Posterior vena cava (tissue), 2 donors: ENCODE data around the gene PDP2. TPM values are rescaled to one million over a fixed set of nuclear protein-coding genes. Genes with fewer than 3 reads are reported as not detected.

ENCODE experiments used
- DNase-seq: peaks from one replicate; pipeline ENCODE4 v3.0.0-alpha.2; 2020; ENCODE audit warnings: low spot score
- intact Hi-C, 2 donors: fragments of 100-400 bp; cut with DNase I; formaldehyde crosslinking; loops; one replicate each; pipeline versions ENCODE4 v1.14.1 to v1.14.2; 2022 to 2023
- long read RNA-seq, 2 donors: library from polyadenylated mRNA; unstranded; transcript quantifications; one replicate each; pipeline ENCODE4 v2.0.0, GENCODE V29; 2020 to 2021
- total RNA-seq, 2 donors: library from RNA; stranded (reverse); fragmentation: NEBNext Ultra II Directional; extraction: Animal tissue kit (Norgen Biotek cat#: 25700); gene quantifications; one replicate each; pipeline ENCODE4 v1.2.1, GENCODE V29; 2021
- donor health status: DM: yes; HTN: yes; CAD: no.
- donor health status: DM: yes; HTN: yes; CAD: no.

The PDP2 gene, protein sequence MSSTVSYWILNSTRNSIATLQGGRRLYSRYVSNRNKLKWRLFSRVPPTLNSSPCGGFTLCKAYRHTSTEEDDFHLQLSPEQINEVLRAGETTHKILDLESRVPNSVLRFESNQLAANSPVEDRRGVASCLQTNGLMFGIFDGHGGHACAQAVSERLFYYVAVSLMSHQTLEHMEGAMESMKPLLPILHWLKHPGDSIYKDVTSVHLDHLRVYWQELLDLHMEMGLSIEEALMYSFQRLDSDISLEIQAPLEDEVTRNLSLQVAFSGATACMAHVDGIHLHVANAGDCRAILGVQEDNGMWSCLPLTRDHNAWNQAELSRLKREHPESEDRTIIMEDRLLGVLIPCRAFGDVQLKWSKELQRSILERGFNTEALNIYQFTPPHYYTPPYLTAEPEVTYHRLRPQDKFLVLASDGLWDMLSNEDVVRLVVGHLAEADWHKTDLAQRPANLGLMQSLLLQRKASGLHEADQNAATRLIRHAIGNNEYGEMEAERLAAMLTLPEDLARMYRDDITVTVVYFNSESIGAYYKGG
- 1 to 10 TPM; 5.0 to 5.5 TPM for total RNA-seq
- long read RNA-seq, donor 1: 0 reads
- long read RNA-seq, donor 2, partial matches to known transcripts: 0 of 2 reads
- long read RNA-seq, donor 2, other reads (novel, unspliced or antisense): 1 of 2 reads

DNA sequence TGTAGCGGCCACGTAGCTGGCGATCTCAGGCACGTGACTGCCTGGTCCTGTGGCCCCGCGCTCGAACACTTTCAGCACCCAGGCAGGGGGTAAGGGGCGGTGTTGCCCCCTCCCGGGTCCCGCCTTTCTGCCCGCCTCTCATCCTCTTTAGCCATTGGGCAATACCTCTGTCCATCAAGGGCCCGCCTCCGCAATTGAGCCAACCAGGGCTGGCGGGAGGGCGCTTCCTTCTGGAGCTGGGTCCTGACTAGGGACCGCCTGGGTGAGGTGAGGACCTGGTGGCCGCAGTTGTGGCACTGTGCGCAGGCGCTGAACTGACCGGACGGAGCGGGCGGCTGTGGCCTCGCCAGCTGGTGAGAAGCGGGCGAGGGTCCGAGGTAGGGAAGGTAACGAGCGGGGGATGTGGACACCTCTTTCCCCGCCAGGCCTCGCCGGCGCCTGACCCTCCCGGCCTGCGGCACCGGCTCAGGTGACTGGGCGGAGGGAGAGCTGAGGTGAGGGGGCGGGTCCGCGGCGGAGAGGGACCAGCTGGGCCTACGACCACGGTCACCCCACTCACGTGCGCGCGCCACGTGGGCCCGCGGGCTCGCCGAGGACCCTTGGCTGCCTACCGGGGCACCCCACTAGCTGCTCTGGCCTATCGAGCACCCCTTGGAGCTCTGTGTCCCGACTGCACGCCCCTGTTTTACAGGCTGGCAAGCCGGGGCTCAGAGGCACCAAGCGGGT lies at the start of gene PDP2:
TSS of gene PDP2 (plus strand) at position 228 of the 726 bp plus-strand sequence. CDS start 3,770 bp downstream, outside the sequence.
- intact Hi-C loops: no loop called here
- DNase-seq: peak; percentile 97

DNA sequence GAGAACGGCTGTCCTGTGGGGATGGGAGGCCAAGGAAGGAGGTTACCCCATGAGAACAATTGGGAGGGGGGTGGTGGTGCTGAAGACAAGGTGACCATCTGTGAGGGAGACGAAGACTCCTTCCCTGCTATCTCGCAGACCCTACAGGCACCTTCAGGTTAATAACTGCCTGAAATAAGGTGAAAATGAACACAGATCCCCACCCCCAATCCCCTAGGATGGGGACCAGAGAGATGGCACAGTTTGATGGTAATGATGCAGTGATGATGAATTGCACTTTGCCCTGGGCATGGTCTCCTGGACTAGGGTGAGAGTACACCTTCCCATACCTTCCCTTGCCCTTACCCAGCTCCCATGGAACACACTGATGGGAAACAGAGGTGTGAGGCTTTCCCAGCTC lies 48.1 kb upstream of the PDP2 start:
- DNase-seq: no peak
- intact Hi-C loops: loop anchor here in 1 of 2 donors (5.0 kb wide), 1 partner anchor 35 kb away; no protein-coding TSS in a partner anchor

DNA sequence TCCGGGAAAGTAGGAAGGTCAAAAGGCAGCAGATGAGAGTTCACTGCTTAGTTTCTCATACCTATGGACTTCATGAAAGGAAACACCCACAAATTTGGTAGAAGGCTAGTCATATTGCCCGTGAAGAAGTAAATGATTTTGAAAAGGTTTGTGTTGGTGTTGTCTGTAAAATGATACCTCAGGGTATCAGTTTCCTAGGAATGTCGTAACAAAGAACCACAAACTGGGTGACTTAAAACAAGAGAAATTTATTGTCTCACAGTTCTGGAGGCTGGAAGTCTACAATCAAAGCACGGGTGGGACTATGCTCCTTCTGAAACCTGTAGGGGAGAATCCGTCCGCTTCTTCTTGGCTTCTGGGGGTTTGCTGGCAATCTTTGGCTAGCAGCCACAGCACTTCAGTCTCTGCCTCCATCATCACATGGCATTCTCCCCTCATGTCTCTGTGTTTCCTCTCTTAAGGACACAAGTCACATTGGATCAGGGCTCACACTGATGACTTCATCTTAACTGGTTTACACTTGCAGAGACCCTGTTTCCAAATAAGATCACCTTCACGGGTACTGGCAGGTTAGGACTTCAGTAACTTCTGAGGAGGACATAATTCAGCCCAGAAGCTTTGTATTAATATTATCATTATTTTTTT lies 47.5 kb upstream of the PDP2 start:
- no peak for DNase-seq
- intact Hi-C loops: loop anchor here in 1 of 2 donors (5.0 kb wide), 1 partner anchor 35 kb away; no protein-coding TSS in a partner anchor

DNA sequence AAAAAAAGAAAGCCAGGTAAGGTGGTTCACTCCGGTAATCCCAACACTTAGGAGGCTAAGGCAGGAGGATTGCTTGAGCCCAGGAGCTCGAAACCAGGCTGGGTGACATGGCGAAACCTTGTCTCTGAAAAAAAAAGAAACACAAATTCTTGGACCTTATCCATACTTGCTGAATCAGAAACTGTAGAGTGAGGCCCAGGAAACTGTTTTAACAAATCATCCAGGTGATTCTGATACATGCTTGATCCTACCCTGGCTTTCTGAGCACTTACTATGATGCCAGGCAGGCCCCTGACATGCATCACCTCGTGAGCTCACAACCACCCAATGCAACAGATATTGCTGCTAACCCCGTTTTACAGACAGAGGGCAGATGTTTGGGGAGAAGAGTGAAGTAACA lies 45.6 kb upstream of the PDP2 start:
- intact Hi-C loops: loop anchor here in 1 of 2 donors (5.0 kb wide), 1 partner anchor 33 kb away; no protein-coding TSS in a partner anchor
- DNase-seq: no peak

DNA sequence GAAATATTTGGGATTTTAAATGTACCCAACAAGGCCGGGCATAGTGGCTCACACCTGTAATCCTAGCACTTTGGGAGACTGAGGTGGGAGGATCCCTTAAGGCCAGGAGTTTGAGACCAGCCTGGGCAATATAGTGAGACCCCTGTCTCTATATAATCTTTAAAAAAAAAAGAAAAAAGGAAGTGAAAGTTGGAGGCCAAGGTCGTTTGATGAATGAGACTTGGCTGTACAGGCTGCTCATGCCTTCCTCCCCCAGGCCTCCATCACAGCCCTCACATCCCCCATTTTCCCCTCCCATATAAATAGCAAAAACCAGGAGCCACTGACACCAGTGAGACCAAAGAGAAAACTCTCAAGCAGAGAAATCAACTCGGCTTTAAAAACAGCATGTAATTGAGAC lies 39.4 kb upstream of the PDP2 start:
- intact Hi-C loops: no loop called here
- no peak for DNase-seq

DNA sequence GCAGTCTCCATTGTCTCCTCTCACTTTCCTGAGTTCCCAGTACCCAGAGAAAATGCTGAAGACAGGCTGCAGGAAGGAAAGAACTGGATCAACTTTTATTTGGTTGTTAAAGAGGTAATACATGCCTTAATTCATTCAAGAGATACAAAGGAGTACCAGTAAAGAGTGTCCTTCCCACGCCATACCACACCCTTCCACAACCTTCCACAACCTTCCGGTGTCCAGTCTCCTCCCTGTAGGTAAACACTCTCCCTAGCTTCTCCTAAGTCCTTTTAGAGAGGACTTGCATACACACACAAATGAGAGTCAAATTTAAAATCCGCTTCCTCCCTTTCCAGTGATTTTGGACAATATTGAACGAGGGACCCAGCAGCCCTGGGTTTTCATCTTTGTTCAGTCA lies 38.9 kb upstream of the PDP2 start:
- DNase-seq: no peak
- intact Hi-C loops: no loop called here

DNA sequence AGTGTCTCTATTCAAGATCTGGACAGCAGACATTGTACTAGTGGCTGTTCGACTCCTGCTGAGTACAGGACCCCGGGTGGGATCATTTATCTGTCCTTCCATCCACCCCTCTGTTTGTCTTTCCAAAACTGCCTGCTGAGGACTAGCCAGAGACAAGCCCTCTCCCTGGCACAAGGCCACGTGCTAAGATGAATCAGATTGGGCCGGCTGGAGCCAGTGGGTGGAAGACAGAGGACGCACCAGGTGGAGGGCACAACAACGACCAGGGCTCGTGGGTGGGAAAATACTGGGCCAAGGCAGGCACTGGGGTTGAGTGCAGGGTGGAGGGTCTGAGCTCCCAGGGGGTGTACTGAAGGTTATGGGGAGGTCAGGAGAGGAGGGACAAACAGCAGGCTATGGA lies 37.5 kb upstream of the PDP2 start:
- DNase-seq: no peak
- intact Hi-C loops: no loop called here

DNA sequence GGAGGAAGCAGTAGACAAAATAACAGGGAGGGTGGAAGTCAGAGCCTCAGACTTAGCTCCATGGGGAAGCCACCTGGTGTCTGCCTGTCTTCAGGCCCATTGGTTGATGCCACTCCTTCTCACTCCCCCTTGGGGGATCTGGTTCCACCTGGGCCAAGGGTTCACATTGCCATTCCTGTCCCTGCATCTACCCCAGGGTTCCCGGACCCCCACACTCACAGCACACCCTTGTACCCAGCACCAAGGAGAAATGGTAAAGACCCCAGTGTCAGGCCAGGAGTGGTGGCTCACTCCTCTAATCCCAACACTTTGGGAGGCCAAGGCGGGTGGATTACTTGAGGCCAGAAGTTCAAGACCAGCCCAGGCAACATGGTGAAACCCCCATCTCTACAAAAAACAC lies 37.1 kb upstream of the PDP2 start:
- DNase-seq: no peak
- intact Hi-C loops: no loop called here

DNA sequence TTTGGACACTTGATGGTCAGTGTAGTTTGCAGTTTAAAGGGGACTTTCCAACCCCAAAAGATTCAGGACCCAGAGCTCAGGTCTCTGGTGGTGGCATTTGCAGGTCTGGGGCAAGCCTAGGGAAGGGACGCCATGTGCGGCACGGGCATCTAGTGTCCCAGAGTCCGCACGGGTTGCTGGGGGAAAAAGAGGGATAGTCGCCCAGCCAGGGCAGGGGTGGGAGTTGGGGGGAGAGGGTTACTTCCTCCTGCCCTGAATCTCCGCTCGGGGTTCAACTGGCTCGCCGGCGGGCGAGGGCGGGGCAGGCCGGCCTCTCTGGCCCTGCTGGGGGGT lies 36.3 kb upstream of the PDP2 start:
- intact Hi-C loops: no loop called here
- DNase-seq: no peak

DNA sequence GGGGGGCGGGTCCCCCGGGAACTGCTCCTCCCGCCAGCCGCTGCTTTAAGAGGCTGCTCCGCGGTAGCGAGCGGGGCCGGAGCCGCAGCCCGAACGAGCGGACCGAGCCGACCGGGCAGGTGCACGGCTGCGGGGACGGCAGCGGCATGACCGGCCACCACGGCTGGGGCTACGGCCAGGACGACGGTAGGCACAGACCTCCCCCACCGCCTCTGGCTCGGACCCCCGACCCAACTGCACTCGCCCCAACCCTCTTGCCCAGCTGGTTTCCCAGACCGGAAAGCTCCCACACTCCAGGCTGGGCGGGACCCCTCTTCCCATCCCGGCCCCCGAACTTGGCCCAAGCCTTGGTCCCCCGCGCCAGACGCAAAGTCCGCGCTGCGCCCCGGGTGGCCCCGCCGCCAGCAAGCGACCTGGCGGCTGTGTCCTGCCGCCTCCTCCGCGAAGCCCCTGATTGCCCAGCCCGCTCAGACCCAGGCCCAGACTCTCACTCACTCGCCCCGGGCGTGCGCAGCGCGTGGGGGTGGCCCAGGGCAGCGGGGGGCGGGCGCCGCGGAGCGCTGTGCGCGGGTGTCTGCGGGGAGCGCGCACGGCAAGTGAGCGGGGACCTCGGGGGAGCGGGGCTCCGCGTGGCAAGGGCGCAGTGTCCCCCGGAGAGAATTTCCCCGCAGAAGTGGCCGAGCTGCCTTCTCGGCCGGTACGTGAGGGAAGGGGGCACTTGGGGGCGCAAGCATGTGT lies 35.8 kb upstream of the PDP2 start, which contains the start of gene CA7:
TSS of gene CA7 (plus strand) at position 73 of the 738 bp plus-strand sequence. CDS start at position 147, 74 bp downstream.
- no peak for DNase-seq
- intact Hi-C loops: no loop called here

DNA sequence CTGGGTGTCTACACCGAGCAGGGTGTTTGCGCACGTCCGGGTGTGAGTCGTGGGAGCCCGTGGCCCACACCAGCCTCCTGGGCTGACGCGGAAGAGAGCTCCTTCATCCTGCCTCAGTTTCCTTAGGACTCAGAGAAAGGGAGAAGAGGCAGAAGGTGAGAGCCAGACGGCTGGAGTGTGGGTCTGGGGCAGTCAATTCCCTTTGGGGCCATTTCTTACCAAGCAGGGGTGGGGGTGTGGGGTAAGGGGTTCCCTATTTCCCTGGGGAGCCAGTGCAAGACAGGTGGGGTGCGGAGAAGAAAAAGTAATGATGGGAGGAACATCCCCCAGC lies 35.3 kb upstream of the PDP2 start:
- DNase-seq: no peak
- intact Hi-C loops: no loop called here

DNA sequence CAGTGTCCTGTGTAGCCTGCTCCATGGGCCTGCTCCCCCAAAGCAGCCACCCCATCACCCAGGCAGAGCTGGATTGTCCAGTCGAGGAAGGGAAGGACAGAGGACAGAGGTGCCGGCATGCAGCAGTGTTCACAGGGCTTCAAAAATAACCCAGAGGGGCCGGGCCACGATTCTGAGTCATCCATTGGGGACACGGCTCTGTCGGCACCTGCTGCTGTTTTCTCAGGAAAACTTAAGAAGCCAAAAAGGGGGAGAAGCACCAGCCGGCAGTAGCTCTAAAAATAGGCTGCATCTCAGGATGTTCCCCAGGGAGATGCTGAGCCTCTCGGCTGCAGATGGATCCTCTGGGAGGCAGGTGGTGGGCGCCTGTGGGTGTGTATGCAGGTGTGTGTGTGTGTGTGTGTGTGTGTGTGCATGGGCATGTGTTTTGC lies 34.5 kb upstream of the PDP2 start:
- DNase-seq: peak; percentile 56
- intact Hi-C loops: no loop called here

DNA sequence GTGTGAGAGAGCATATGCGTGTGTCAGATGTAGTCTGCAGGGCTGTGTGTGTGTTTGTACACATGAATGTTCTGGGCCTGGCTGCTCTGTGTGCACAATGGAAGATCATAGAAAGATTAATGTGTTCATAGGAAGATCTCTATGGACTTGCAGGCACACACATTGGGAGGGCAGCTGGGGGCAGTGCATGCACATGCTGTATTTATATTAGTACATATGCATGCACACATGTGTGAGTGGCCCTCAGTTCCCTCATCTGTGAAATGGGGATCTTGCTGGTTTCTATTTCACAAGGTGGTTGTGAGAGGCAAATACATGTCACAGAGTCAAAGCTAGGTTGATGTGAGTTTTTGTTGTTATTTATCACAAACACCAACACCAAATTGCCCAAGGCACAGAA lies 34.0 kb upstream of the PDP2 start:
- intact Hi-C loops: no loop called here
- peak; percentile 20 for DNase-seq

DNA sequence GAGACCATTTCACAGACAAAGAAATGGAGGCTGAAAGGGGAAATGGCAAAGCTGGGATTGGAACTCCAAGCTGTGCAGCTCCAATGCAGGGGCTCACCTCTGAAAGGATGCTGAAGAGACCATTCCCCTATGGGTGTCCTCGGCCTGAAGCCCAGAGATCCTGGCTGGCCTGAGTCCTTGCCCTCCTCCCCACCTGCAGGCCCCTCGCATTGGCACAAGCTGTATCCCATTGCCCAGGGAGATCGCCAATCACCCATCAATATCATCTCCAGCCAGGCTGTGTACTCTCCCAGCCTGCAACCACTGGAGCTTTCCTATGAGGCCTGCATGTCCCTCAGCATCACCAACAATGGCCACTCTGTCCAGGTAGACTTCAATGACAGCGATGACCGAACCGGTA lies 33.5 kb upstream of the PDP2 start:
- intact Hi-C loops: no loop called here

DNA sequence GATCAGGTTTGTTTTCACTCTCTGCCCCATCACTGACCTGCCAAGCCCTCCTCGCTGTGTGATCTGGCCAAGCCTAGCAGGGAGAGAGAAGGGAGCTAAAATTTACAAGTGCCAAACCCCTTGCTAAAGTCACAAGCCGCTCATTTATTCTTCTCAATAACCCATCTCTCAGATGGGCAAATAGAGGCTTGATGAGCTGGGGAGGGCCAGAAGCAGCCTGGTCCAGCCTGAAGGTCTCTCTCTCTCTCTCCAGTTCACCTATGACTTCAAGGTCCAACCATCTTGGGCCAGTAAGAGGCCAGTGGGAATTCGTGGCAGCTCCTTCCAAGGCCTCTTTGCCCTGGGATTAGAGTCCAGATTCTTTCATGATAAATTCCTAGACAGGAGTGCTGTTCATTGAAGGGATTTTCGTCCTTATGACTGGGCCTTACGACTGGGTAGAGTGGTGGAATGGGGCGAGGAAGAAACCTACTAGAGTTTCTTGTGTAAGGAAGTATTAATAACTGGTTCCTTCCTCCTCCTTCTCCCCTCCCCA lies 32.7 kb upstream of the PDP2 start:
- intact Hi-C loops: no loop called here
- no peak for DNase-seq

More for the DNA sequence above, 33.5 kb upstream of the PDP2 start:
- no peak for DNase-seq

DNA sequence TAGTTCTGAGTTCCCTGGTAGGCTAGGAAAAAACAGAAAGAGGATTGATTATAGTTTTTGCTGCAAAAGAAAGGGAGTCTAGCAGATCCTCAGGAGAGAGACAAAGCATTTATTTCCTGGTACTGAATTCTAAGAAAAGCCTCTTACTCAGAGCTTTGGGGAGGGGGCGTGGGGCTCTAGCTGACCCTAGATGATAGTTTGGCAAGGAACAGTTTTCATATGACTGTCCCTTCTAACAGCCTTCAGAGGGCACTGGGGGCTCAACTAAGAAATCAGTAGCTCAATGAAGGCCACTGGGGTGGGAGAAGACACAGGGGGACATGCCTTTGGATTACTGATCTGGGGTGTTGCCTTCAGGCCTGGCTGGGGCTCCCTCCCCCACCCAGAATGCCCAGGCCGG lies 32.1 kb upstream of the PDP2 start:
- intact Hi-C loops: no loop called here
- no peak for DNase-seq

DNA sequence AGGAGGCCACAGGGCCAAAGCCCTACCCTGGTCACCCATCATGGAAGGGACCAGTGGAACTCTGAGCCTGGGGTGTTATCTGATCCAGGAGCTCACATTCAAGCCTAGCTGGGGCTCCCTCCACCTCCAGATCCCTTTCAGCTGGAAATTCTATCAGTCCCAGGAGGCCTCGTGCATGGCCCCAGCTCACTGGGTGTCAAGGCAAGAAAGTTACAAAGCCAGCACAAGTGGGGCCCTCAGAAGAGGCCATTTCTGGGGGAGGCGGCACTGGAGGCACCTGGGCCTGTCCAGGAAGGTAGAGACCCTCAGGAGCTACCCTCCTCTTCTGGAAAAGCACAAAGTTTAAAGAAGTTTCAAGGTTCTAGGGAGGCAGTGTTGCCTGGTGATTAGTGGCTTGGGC lies 31.3 kb upstream of the PDP2 start:
- intact Hi-C loops: no loop called here
- peak; percentile 52 for DNase-seq

DNA sequence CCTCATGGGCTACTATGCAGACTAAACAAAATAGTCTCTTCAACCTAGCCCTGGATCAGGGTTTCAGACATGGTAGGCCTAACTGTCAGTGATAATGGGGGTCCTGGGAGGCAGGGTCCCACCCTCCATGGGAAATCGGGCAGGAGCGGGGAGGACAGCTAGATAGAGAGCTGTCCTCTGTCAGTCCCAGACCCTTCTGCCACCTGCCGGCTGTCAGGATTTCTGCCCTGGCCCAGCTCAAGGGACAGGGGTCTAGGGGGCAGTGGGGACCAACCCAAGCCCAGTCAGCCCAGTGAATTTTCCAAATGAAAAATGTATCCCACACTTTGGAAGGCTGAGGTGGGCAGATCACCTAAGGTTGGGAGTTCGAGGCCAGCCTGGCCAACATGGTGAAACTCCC lies 30.8 kb upstream of the PDP2 start:
- DNase-seq: peak; percentile 50
- intact Hi-C loops: no loop called here
